Right lobe of liver (tissue), 6 donors: ENCODE measurements around the gene IL1F10. TPM values are rescaled to one million over a fixed set of nuclear protein-coding genes. Genes with fewer than 3 reads are reported as not detected.

Experiments used
- ATAC-seq, 4 donors: fragments of 200-7000 bp; cut with Tn5 transposase; one replicate each; pipeline ENCODE4 v1.9.1; 2020; ENCODE audit warnings: mild to moderate bottlenecking in 4 of 4, moderate library complexity in 4 of 4
- DNase-seq, 3 donors: peaks; one replicate each; pipeline ENCODE4 v3.0.0-alpha.2; 2020
- H3K27ac ChIP-seq, 3 donors: fragments of 200-600 bp; one replicate each; pipeline ENCODE4 v1.8.0; 2022
- H3K27me3 ChIP-seq, 2 donors: fragments of 200-600 bp; one replicate each; pipeline ENCODE4 v1.8.0; 2022
- H3K36me3 ChIP-seq, 4 donors: fragments of 200-600 bp; sonication (generic) in 1 of 4; one replicate each; pipeline versions ENCODE4 v1.5.1 to v1.8.0; 2017 to 2022; ENCODE audit warnings: control low read depth in 1 of 4
- H3K4me1 ChIP-seq, 4 donors: fragments of 200-600 bp; sonication (generic) in 1 of 4; one replicate each; pipeline versions ENCODE4 v1.5.1 to v1.8.0; 2017 to 2022; ENCODE audit warnings: control low read depth in 1 of 4
- H3K4me3 ChIP-seq, 3 donors: fragments of 200-600 bp; one replicate each; pipeline ENCODE4 v1.8.0; 2022
- H3K9me3 ChIP-seq, 4 donors: fragments of 200-600 bp; sonication (generic) in 1 of 4; one replicate each; pipeline versions ENCODE4 v1.5.1 to v1.8.0; 2017 to 2022; ENCODE audit warnings: control low read depth in 1 of 4
- POLR2A ChIP-seq: fragments of 450-650 bp; IDR thresholded peaks from one replicate; pipeline ENCODE4 v1.6.1; 2017; ENCODE audit warnings: antibody characterized with exemption, mild to moderate bottlenecking
- WGBS: methylation state at CpG from one replicate; pipeline ENCODE4 v1.1.6; 2018; ENCODE audit warnings: low coverage, low lambda C conversion rate; ENCODE audit not compliant: insufficient coverage; ENCODE audit errors: missing lambda C conversion rate; 5-methylcytosine and 5-hydroxymethylcytosine counted together
- intact Hi-C, 2 donors: fragments of 100-400 bp; cut with DNase I; formaldehyde crosslinking; loops; one replicate each; pipeline versions ENCODE4 v1.11.2 to v1.14.1; 2022
- total RNA-seq, 6 experiments: library from RNA; depleted of rRNA in 2 of 6; stranded (reverse); fragments of >200 nt in 2 of 6; fragmentation: NEBNext Ultra II Directional in 3 of 6; extraction: Animal tissue kit (Norgen Biotek cat#: 25700) in 3 of 6; gene quantifications; one replicate each; pipeline versions ENCODE4 v1.1.0 to v1.2.4, GENCODE V29; 2016 to 2023
- TF ChIP-seq, protein P1 (sequence below), 4 donors: fragments of 200-600 bp in 3 of 4; fragments of 450-650 bp in 1 of 4; IDR thresholded peaks; one replicate each; pipeline versions ENCODE4 v1.5.1 to v1.8.0; 2016 to 2022; ENCODE audit warnings: antibody characterized with exemption in 4 of 4, mild to moderate bottlenecking in 2 of 4
- donor health status: DM: no; HTN: yes; CAD: no.
- donor health status: DM: no; HTN: no; CAD: no.
- donor health status: DM: no; HTN: no; CAD: no.
- donor health status: DM: no; HTN: yes; CAD: no.
- donor health status: DM: no; HTN: yes; CAD: no.

The IL1F10 gene
- total RNA-seq, 6 experiments from 2014 or later = not detected

DNA sequence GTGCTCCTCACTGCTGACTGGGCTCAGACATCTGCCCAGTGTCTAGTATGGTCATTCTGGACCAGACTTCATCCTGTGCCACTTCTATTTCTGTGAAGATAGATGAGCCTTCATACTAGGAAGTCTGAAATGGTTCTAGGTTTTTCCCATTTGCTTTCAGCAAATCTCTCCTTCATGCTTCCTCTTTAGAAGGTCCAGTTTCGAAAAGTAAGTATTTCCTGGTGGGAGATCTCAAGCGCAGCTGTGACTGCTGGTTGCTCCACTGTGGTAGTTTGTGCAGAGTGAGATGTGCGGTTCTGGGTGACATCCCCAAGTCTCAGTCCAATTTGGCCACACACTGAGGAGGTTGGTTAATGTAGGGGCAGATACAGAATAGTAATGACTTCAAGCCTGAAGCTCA, 29.5 kb upstream of the IL1F10 start:
- Histone ChIP-seq H3K36me3 (no peaks in the 10 kb centered on the region), H3K4me3 (no peak overlapping the region), H3K4me1 (peaks cover 0 to 17% (median 6%) of the 10 kb centered on the region in 4 donors), H3K9me3 (no peaks in the 10 kb centered on the region), H3K27ac (no peak overlapping the region), H3K27me3 (no peaks in the 10 kb centered on the region)
- intact Hi-C loops = no loop called here
- ATAC-seq (peak in 1 of 4 donors; percentile 9), DNase-seq (no peak)
- TF ChIP-seq POLR2A = no peak
- WGBS = 76% methylated on average over 3 of the region's 3 CpGs

DNA sequence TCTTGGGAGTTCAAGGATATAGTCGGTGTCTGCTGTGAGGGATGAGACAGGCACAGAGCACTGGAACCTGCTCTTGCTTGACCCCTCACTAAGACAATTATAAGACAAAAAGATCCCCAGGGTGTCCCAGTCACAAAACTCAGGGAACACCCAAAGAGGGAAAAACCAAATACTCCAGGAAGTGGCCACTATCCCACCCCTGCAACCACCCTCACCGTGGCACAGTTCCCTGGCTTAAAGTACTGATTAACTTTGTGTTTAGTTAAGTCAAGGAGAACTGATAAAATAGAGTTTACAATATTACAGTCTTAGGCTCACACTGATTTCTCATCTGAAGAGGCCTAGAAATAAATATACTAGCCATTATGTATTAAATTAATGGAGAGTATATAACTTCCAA, 28.6 kb upstream of the IL1F10 start:
- intact Hi-C loops = no loop called here
- peak; percentile 82 to 95 (median 88) for ATAC-seq

DNA sequence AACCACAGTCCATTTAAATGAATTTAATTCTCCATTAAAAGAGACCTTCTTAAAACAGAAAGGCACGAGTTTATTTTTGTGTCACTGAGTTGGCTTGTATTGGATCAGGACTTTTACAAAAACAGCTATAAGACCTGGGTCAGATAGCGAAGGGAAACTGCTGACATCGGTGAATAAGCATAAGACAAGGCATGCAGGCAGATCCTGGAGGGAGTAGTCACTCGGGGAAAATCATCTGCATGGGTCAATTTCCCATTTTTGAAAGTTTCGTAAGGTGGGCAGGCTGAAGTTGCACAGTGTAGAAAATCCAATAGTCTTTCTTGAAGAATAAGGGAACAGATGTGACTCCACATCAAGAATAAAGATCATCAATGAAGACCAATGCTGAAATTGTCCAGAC, 28.1 kb upstream of the IL1F10 start:
- intact Hi-C loops = no loop called here
- no peaks in the 10 kb centered on the region for H3K9me3 ChIP-seq
- DNase-seq (no peak), ATAC-seq (peak; percentile 32 to 51 (median 43))
- H3K27ac ChIP-seq = no peak overlapping the region
- no peak for TF ChIP-seq POLR2A
- TF ChIP-seq, protein P1, sequence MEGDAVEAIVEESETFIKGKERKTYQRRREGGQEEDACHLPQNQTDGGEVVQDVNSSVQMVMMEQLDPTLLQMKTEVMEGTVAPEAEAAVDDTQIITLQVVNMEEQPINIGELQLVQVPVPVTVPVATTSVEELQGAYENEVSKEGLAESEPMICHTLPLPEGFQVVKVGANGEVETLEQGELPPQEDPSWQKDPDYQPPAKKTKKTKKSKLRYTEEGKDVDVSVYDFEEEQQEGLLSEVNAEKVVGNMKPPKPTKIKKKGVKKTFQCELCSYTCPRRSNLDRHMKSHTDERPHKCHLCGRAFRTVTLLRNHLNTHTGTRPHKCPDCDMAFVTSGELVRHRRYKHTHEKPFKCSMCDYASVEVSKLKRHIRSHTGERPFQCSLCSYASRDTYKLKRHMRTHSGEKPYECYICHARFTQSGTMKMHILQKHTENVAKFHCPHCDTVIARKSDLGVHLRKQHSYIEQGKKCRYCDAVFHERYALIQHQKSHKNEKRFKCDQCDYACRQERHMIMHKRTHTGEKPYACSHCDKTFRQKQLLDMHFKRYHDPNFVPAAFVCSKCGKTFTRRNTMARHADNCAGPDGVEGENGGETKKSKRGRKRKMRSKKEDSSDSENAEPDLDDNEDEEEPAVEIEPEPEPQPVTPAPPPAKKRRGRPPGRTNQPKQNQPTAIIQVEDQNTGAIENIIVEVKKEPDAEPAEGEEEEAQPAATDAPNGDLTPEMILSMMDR (IDR thresholded peaks at IDR 0.05) = no peak
- WGBS = 16% methylated on average over 5 of the region's 5 CpGs
- H3K27me3 ChIP-seq = no peaks in the 10 kb centered on the region
- no peaks in the 10 kb centered on the region for H3K36me3 ChIP-seq
- no peak overlapping the region for H3K4me3 ChIP-seq
- peaks cover 0 to 17% (median 6%) of the 10 kb centered on the region in 4 donors for H3K4me1 ChIP-seq

More for the DNA sequence above, 28.6 kb upstream of the IL1F10 start:
- Histone ChIP-seq H3K4me1 (peaks cover 0 to 17% (median 6%) of the 10 kb centered on the region in 4 donors), H3K27ac (no peak overlapping the region), H3K4me3 (no peak overlapping the region), H3K27me3 (no peaks in the 10 kb centered on the region), H3K9me3 (no peaks in the 10 kb centered on the region), H3K36me3 (no peaks in the 10 kb centered on the region)
- TF ChIP-seq, protein P1 (IDR thresholded peaks at IDR 0.05) = no peak
- TF ChIP-seq POLR2A = no peak
- DNase-seq = peak in 1 of 3 donors; percentile 41
- 23% methylated on average over 1 of the region's 2 CpGs for WGBS

DNA sequence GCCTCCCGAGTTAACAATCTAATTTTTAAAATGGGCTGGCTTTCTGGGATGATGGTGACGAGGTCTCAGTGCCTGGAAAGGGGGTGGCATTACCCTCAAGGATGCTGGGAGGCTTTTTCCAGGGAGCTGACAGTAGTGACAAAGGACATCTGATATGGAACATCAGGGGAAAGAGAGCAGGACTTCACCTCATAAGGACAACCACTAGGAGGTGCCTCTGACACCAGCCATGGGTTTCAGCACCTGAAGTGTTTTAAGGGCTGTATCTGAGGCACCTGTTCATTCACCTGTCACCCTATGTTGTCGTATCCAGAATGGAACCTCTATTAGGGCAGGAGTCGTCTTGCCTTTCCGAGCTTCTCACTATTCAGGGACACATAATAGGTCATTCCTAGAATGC, 25.9 kb upstream of the IL1F10 start:
- no peak overlapping the region for H3K4me3 ChIP-seq
- ATAC-seq (no peak), DNase-seq (no peak)
- TF ChIP-seq POLR2A = no peak
- TF ChIP-seq, protein P1 (IDR thresholded peaks at IDR 0.05) = peak in 1 of 4 donors; percentile 6
- intact Hi-C loops = no loop called here
- H3K36me3 ChIP-seq = no peaks in the 10 kb centered on the region
- no peak overlapping the region for H3K27ac ChIP-seq
- no peaks in the 10 kb centered on the region for H3K9me3 ChIP-seq
- no peaks in the 10 kb centered on the region for H3K27me3 ChIP-seq
- peaks cover 0 to 17% (median 6%) of the 10 kb centered on the region in 4 donors for H3K4me1 ChIP-seq
- WGBS = 86% methylated on average over 5 of the region's 5 CpGs

DNA sequence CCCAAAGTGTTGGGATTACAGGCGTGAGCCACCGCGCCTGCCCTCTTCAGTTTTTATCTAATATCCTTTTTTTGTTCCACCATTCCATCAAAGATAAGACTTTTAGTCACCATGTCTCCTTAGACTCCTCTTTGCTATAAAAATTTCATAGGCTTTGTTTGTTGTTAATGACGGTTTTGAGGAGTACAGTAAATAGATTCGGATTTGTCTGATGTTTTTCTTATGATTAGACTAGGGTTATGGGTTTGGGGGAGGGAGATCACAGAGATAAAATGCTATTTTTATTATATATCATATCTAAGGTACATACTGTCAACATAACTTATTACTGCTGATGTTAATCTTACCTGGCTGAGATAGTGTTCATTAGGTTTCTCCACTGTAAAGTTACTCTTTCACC, 21.3 kb upstream of the IL1F10 start:
- H3K9me3 ChIP-seq = no peaks in the 10 kb centered on the region
- WGBS = 71% methylated on average over 4 of the region's 5 CpGs
- no peaks in the 10 kb centered on the region for H3K4me1 ChIP-seq
- DNase-seq = no peak
- ATAC-seq = no peak
- H3K4me3 ChIP-seq = no peak overlapping the region
- no peaks in the 10 kb centered on the region for H3K36me3 ChIP-seq
- no peaks in the 10 kb centered on the region for H3K27me3 ChIP-seq
- H3K27ac ChIP-seq = no peak overlapping the region
- intact Hi-C loops = no loop called here
- TF ChIP-seq, protein P1 (IDR thresholded peaks at IDR 0.05) = no peak
- TF ChIP-seq POLR2A = no peak
